Subcutaneous adipose tissue (tissue), 4 donors: ENCODE measurements around the gene FGD5. TPM values are rescaled to one million over a fixed set of nuclear protein-coding genes. Genes with fewer than 3 reads are reported as not detected.

Source experiments
- total RNA-seq, 4 donors: library from RNA; depleted of rRNA; stranded (reverse); fragments of >200 nt; gene quantifications; one replicate each; pipeline ENCODE4 v1.1.0, GENCODE V29; 2016
- TF ChIP-seq, protein P1 (sequence below): fragments of 450-650 bp; IDR thresholded peaks from one replicate; pipeline ENCODE4 v1.5.1; 2016; ENCODE audit warnings: low read depth, mild to moderate bottlenecking, control low read depth, antibody characterized with exemption, moderate library complexity

Gene FGD5
- total RNA-seq, 4 donors from 2014 or later: 18.2 to 62.9 (median 27.6) TPM

DNA sequence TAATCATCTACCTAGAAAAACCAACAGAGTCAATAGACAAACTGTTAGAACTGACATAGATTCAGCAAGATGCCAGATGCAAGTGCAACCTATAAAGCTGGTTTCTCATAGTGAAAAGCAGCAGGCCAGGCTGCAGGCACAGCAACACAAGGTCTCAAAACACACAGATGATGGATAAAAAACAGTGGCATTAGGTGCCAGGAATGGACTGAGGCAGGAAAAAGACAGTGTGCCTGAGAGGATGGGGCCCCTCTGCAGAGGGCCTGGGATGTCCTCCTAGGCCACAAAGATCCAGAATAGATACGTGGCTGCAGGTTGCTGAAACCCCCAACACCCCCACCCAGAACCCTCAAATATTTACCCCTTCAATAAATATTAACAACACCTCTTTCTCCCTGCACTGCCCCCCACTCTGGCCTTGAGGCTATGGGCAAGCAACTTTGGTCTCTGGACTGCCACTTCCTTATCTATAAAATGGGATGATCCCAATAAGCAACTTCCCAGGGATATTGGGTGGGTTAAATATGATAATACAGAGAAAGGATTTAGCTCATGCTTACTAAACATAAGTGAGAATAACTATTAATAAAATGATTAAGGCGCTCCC, 35.2 kb upstream of the FGD5 start:
- TF ChIP-seq, protein P1, sequence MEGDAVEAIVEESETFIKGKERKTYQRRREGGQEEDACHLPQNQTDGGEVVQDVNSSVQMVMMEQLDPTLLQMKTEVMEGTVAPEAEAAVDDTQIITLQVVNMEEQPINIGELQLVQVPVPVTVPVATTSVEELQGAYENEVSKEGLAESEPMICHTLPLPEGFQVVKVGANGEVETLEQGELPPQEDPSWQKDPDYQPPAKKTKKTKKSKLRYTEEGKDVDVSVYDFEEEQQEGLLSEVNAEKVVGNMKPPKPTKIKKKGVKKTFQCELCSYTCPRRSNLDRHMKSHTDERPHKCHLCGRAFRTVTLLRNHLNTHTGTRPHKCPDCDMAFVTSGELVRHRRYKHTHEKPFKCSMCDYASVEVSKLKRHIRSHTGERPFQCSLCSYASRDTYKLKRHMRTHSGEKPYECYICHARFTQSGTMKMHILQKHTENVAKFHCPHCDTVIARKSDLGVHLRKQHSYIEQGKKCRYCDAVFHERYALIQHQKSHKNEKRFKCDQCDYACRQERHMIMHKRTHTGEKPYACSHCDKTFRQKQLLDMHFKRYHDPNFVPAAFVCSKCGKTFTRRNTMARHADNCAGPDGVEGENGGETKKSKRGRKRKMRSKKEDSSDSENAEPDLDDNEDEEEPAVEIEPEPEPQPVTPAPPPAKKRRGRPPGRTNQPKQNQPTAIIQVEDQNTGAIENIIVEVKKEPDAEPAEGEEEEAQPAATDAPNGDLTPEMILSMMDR: no peak

DNA sequence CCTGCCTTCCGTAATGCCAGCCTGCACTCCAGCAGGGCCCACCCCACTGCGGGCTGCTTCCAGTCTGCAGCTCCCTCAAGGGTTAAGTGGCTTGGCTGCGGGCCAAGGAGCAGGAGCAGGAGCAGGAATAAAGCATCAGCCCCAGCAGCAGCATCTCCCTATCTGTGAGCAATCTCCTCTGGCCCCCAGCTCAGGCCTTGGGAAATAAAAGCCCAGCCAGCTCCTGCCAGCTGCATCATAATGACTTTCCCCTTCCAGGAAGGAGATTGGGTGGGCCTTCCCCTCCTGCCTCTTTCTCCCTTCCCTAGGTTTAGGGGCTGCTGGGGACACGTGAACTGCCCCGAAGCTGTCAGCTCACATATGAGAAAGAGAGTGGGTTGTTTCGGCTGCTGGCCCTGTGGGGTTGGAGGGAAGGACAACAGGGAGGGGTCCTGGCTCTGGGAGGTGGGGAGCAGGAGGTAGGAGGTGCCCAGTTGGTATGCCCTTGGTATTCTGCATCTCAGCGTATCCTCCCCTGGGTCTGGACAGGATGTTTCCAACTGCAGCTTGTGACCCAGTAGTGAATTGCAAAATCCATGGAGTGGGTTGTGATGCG, 34.6 kb upstream of the FGD5 start:
- TF ChIP-seq, protein P1: no peak

DNA sequence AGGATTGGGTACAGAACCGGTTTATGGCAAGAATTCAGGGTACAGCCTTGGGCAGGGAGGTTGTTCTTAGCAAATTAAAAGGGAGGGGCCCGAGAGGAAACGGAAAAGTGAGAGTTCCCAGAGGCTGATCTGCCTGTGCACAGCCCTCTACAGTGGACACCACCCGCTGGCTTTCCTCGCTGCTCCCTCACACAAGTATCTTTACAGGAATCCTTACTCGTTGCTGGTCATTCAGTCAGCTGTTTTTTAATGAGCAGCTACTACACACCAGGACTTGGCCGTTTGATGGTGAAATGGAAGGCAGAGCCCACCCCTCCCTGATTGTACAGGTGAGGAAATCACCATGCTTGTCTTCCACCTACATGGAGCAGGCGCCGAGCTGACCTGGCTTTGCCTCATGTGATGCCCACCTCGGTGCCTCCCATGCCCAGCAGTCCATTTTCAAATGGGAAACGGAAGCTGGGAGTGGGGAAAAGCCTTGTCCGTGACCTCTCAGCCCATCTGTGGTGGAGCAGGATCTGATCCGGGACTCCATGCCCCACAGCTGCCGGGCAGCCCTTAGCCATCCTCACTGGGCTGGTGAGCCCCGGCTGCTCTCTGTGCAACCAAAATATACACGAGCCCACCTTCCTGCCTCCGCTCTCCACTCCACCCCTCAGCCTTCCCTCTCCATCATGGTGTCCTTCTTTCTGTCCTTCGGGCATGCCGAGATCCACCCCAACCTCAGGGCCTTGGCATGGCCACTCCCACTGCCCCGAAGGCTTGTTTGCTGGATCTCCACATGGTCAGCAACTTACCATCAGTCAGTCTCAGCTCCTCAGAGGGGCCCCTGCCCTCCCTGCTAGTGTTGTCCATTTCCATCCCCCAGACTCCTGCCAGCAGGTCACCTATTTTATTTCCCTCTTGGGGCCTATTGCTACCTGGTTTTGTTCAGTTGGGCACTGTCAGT, 33.3 kb upstream of the FGD5 start:
- TF ChIP-seq, protein P1: no peak

DNA sequence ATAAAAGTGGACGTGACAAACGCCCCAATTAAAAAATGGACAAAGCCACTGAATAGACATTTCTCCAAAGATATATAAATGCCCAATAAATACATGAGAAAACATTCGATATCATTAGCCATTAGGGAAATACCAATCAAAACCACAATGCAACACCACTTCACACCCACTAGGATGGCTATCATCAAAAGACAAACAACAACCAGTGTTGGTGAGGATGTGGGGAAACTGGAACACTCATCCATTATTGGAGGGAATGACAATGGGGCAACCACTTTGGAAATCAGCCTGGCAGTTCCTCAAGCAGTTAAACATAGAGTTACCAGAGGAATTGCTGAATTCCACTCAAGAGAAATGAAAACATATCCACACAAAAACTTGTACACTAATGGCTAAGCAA, 32.4 kb upstream of the FGD5 start:
- TF ChIP-seq, protein P1: no peak

DNA sequence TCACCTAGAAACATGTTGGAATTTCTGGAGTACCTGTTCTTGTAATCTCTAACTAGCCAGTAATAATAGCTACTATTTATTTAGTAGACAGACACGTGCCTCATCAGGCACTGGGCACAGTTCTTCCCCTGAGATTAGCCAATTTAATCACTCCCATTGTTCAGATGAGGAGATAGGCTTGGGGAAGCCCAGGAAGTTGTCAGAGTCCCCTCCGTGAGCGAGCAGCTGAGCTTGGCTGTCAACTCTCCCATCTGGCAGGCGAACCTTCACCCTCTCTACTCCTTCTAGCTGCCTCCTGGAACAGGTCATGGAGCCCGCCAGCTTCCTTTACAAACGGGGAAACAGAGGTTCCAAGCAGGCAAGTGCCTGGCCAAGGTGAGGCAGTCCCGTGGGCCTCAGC, 31.1 kb upstream of the FGD5 start:
- TF ChIP-seq, protein P1: no peak

DNA sequence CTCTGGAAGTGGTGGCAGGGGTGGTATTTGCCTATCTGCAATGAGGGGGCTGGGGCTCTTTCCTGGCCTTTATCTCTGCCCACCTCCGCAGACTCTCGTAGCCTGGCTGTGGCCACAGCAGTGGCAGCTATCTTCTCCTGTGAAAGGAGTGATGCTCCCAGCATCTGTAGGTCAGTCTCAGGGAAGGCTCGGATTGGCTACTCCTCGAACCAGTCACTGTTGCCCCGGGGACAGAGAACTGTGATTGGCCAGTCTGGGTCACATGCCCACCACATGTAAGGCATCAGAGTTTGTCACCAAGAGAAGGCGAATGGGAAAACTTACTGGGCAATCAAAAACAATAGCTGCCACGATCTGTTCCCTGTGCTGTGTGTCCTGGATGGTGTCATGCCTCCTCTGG, 30.1 kb upstream of the FGD5 start:
- TF ChIP-seq, protein P1: no peak

DNA sequence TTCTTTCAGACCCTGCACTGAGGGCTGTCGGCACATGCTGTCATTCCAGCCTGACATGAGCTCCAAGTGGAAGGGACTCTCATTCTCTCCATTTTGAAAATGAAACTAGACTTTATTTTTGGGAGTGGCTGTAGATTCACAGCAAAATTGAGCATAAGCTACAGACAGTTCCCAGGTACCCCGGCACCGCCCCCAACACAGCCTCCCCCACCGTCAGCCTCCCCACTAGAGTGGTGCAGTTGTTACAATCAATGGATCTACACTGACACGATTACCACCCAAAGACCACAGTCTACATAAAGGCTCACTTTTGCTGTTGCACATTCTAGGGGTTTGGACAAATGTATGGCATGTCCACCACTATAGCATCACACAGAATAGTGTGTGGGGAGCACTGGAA, 29.5 kb upstream of the FGD5 start:
- TF ChIP-seq, protein P1: no peak
